ENCODE measurements around the gene STK10.

GRCh38 chr5:172058088-172058487, 129.9 kb downstream of the STK10 start:
- TF ChIP-seq CTCF (IDR thresholded peaks at IDR 0.05; ENCODE audit: low read depth, low read length, poor library complexity, severe bottlenecking) (no peak), EZH2phosphoT487 (IDR thresholded peaks at IDR 0.05; ENCODE audit: borderline replicate concordance, low read length) (no peak)

Data from DOHH2 (cell line).